ENCODE measurements around the gene NR3C1.

GRCh38 chr5:143247134-143247815 lies 156.2 kb downstream of the NR3C1 start:
- TF ChIP-seq CTCF (IDR thresholded peaks at IDR 0.05; ENCODE audit: low read depth, low read length, poor library complexity, severe bottlenecking) (no peak), EZH2phosphoT487 (IDR thresholded peaks at IDR 0.05; ENCODE audit: borderline replicate concordance, low read length) (no peak)
